K562 (cell line): ENCODE measurements around the gene SLC39A11. TPM values are rescaled to one million over a fixed set of nuclear protein-coding genes. Genes with fewer than 3 reads are reported as not detected.

Experiments used
- ATAC-seq: fragments of 200-7000 bp; cut with Tn5 transposase; 3 replicates; pipeline ENCODE4 v1.9.1; 2020; ENCODE audit warnings: moderate library complexity
- BruUV-seq: library from RNA; stranded (reverse); fragments of 400-500 nt; replicated peaks from 2 replicates; lab custom pipeline; 2021; lab: Mats Ljungman, UMichigan
- CTCF ChIA-PET: fragments of 300-600 bp; formaldehyde crosslinking; extraction: SDS; loops from one replicate; lab custom pipeline; 2021; ENCODE audit warnings: low intra/inter-chr PET ratio; lab: Yijun Ruan, JAX
- POLR2A ChIA-PET: fragments of 300-600, 350-650 bp; sonication (Branson Sonifier 250); formaldehyde crosslinking; extraction: SDS; loops from one replicate; lab custom pipeline; 2021; ENCODE audit warnings: antibody characterized with exemption, inconsistent platforms; lab: Yijun Ruan, JAX
- DNase-seq, 4 experiments: peaks; one replicate each; pipeline versions ENCODE4 v3.0.0 to v3.0.0-alpha.2; 2011 to 2018; ENCODE audit warnings: low spot score in 3 of 4, mixed read lengths in 3 of 4; ENCODE audit errors: extremely low read depth in 1 of 4
- FAIRE-seq: peaks from 2 replicates; lab custom pipeline; 2011; peaks lifted over from hg19 to GRCh38; lab: Jason Lieb, UNC
- H2AFZ ChIP-seq: 2 replicates; pipeline ENCODE4 v1.6.0; 2011; ENCODE audit warnings: low read depth, low read length, control low read depth, inconsistent platforms
- H3K27ac ChIP-seq: fragments of 200-600 bp; 3 replicates; pipeline ENCODE4 v1.8.0; 2011; ENCODE audit warnings: low read depth, mild to moderate bottlenecking, control low read depth, inconsistent platforms, low read length, moderate library complexity, mixed read lengths; ENCODE audit errors: extremely low read depth
- H3K27me3 ChIP-seq, 2 experiments: fragments of 300-600 bp in 1 of 2; 2 replicates in 1 of 2; 3 replicates in 1 of 2; pipeline versions ENCODE4 v1.6.0 to v1.8.0; 2011; ENCODE audit warnings: inconsistent platforms in 2 of 2, low read length in 2 of 2, mild to moderate bottlenecking in 1 of 2, mixed read lengths in 1 of 2, moderate library complexity in 1 of 2; ENCODE audit not compliant: control insufficient read depth in 2 of 2, insufficient read depth in 2 of 2
- H3K36me3 ChIP-seq: fragments of 300-600 bp; 3 replicates; pipeline ENCODE4 v1.8.0; 2011; ENCODE audit warnings: mild to moderate bottlenecking, low read length, inconsistent platforms; ENCODE audit not compliant: control insufficient read depth, insufficient read depth
- H3K4me1 ChIP-seq, 2 experiments: fragments of 200-600 bp in 1 of 2; replicated peaks in 1 of 2; 2 replicates in 1 of 2; 3 replicates in 1 of 2; pipeline versions ENCODE4 v1.5.1 to v1.8.0; 2011; ENCODE audit warnings: inconsistent platforms in 2 of 2, low read length in 2 of 2, mild to moderate bottlenecking in 1 of 2, mixed read lengths in 1 of 2, moderate library complexity in 1 of 2; ENCODE audit not compliant: control insufficient read depth in 2 of 2, insufficient read depth in 2 of 2
- H3K4me2 ChIP-seq: 2 replicates; pipeline ENCODE4 v1.6.1; 2011; ENCODE audit warnings: low read length, control low read depth, inconsistent platforms, mixed read lengths; ENCODE audit not compliant: insufficient read depth
- H3K4me3 ChIP-seq: fragments of 200-600 bp; sonication (generic), shearing (Covaris generic); 2 replicates; pipeline ENCODE4 v1.5.1; 2016; ENCODE audit warnings: control low read depth, inconsistent platforms
- H3K79me2 ChIP-seq: fragments of 200-600 bp; 3 replicates; pipeline ENCODE4 v1.8.0; 2011; ENCODE audit warnings: low read length, inconsistent platforms; ENCODE audit not compliant: control insufficient read depth, insufficient read depth
- H3K9ac ChIP-seq, 2 experiments: 2 replicates each; pipeline versions ENCODE4 v1.6.0 to v1.6.1; 2011; ENCODE audit warnings: low read depth in 2 of 2, low read length in 2 of 2, control low read depth in 1 of 2, inconsistent platforms in 1 of 2, mild to moderate bottlenecking in 1 of 2, mixed read lengths in 1 of 2; ENCODE audit not compliant: insufficient read depth in 1 of 2
- H3K9me1 ChIP-seq: one replicate; pipeline ENCODE4 v1.6.0; 2011; ENCODE audit warnings: inconsistent platforms, mild to moderate bottlenecking, low read length, moderate library complexity; ENCODE audit not compliant: control insufficient read depth, insufficient read depth
- H3K9me3 ChIP-seq: replicated peaks from 2 replicates; pipeline ENCODE4 v1.5.1; 2011; ENCODE audit warnings: low read depth, low read length, inconsistent platforms; ENCODE audit not compliant: control insufficient read depth, insufficient read depth
- H4K20me1 ChIP-seq: replicated peaks from 2 replicates; pipeline ENCODE4 v1.6.1; 2011; ENCODE audit warnings: low read length, inconsistent platforms, mixed read lengths; ENCODE audit not compliant: control insufficient read depth, insufficient read depth
- NCOA4 ChIP-seq: fragments of 450-650 bp; IDR thresholded peaks from 2 replicates; pipeline ENCODE4 v1.6.1; 2018; ENCODE audit warnings: mild to moderate bottlenecking; ENCODE audit not compliant: partially characterized antibody
- TEAD4 ChIP-seq, 2 experiments: sonication (generic) in 1 of 2; formaldehyde crosslinking in 1 of 2; IDR thresholded peaks; 2 replicates each; pipeline versions ENCODE4 v1.6.1 to v1.8.0; 2012 to 2022; ENCODE audit warnings: borderline replicate concordance in 1 of 2, inconsistent platforms in 1 of 2, low read length in 1 of 2, mild to moderate bottlenecking in 1 of 2, missing genetic modification reagents in 1 of 2
- WGBS: fragments of 100-300 bp; shearing (Covaris generic); methylation state at CpG from one replicate; pipeline ENCODE4 v1.1.6; 2016; ENCODE audit warnings: low coverage, mixed read lengths; ENCODE audit not compliant: insufficient coverage; ENCODE audit errors: missing lambda C conversion rate; 5-methylcytosine and 5-hydroxymethylcytosine counted together
- in situ Hi-C: fragments of 300-500 bp; cut with MboI; formaldehyde crosslinking; loops from 4 replicates; pipeline ENCODE4 v1.15.0; 2018; ENCODE audit warnings: inconsistent platforms, mixed read lengths
- intact Hi-C: fragments of 100-400 bp; cut with micrococcal nuclease; formaldehyde crosslinking; loops from 2 replicates; pipeline ENCODE4 v1.14.2; 2022
- polyA plus RNA-seq, 8 experiments: library from polyadenylated mRNA; depleted of rRNA in 4 of 8; stranded (reverse) in 5 of 8; unstranded in 3 of 8; fragments of >200 nt; fragmentation: Nextera tagmentation in 2 of 8; fragmentation: Illumina TruSeq in 1 of 8; extraction: Ambion mirVana in 2 of 8; extraction: Trizol in 1 of 8; gene quantifications; 2 replicates each; pipeline versions ENCODE4 v1.2.1 to v1.2.3, GENCODE V29; 2011 to 2014; ENCODE audit warnings: inconsistent platforms in 1 of 8, missing spikeins in 1 of 8
- total RNA-seq, 7 experiments: library from RNA; depleted of rRNA in 6 of 7; stranded (reverse); fragments of >200 nt in 6 of 7; fragmentation: Illumina TruSeq in 2 of 7; extraction: Trizol in 2 of 7; gene quantifications; 2 replicates each; pipeline versions ENCODE4 v1.2.1 to v1.2.3, GENCODE V29; 2011 to 2021; ENCODE audit warnings: low replicate concordance in 1 of 7
- TF ChIP-seq, protein P1 (sequence below), 2 experiments: fragments of 200-800 bp in 1 of 2; sonication (Bioruptor generic) in 1 of 2; sonication (generic) in 1 of 2; formaldehyde crosslinking in 1 of 2; IDR thresholded peaks in 1 of 2; conservative IDR thresholded peaks in 1 of 2; 2 replicates each; pipeline versions ENCODE4 v1.5.0 to v1.6.1; 2016 to 2020; ENCODE audit warnings: missing compliant biosample characterization in 1 of 2, missing genetic modification characterization in 1 of 2, missing genetic modification reagents in 1 of 2

Gene SLC39A11
- total and polyA plus RNA-seq, 9 of the 15 experiments (the other 6 are each of a cell fraction or from before 2014, with no cell fraction given): 10.5 to 26.4 (median 13.4) TPM

DNA sequence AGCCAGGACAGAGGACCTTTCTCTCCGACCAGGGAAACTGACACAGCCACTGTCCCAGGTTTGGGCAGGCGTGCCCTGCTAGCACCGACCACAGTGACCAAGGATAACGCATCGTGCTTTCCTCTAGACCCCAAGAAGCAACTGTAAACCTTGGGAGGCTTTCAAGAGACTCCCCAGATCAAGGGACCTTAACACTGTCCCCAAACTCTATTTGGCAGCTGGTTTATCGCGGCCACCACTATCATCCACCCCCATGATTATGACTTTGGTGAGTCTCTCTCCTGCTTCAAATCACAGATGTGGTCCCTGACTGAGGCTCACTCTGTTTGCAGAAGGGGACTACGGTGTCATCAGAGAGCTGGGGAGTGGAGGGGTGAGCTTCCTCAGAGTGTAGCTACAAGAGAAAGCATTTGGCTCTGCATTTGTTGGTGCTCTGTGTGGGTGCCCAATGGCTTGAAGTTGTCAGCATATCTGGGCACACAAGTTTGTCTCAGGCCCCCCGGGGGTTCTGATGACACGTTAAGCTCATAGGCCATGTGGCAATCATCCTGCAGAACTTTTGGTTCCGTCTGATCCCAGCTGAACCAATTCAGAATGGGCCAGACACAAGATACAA lies 408.0 kb downstream of the SLC39A11 start:
- CTCF ChIA-PET: no interaction called here
- 15% methylated on average over 11 of the region's 11 CpGs for WGBS

More for the DNA sequence above, 408.0 kb downstream of the SLC39A11 start:
- Histone ChIP-seq H3K4me1 (no peaks in the 10 kb centered on the region; a peak in 1 of 5 replicates), H3K9ac (no peak overlapping the region), H3K27ac (no peak overlapping the region), H4K20me1 (no peaks in the 10 kb centered on the region), H3K9me3 (no peaks in the 10 kb centered on the region), H3K79me2 (no peaks in the 10 kb centered on the region), H3K4me2 (no peak overlapping the region), H3K36me3 (no peaks in the 10 kb centered on the region), H2AFZ (no peak overlapping the region), H3K9me1 (no peaks in the 10 kb centered on the region), H3K4me3 (no peak overlapping the region), H3K27me3 (no peaks in the 10 kb centered on the region; a peak in 1 of 5 replicates)
- FAIRE-seq (no peak), DNase-seq (no peak), ATAC-seq (no peak)
- BruUV-seq: no TSS peak
- TF ChIP-seq TEAD4 (IDR thresholded peaks at IDR 0.05; ENCODE audit: low read length) (no peak), TEAD4 (CRISPR knock-in tag; IDR thresholded peaks at IDR 0.05; ENCODE audit: borderline replicate concordance) (no peak), NCOA4 (no peak)
- TF ChIP-seq, protein P1, sequence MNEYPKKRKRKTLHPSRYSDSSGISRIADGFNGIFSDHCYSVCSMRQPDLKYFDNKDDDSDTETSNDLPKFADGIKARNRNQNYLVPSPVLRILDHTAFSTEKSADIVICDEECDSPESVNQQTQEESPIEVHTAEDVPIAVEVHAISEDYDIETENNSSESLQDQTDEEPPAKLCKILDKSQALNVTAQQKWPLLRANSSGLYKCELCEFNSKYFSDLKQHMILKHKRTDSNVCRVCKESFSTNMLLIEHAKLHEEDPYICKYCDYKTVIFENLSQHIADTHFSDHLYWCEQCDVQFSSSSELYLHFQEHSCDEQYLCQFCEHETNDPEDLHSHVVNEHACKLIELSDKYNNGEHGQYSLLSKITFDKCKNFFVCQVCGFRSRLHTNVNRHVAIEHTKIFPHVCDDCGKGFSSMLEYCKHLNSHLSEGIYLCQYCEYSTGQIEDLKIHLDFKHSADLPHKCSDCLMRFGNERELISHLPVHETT (CRISPR knock-in tag; conservative IDR thresholded peaks at IDR 0.05 in 1 of 2, IDR thresholded peaks at IDR 0.05 in 1 of 2): no peak
- in situ Hi-C loops: no loop called here
- intact Hi-C loops: no loop called here
- POLR2A ChIA-PET: interaction anchor here (0.6 kb wide), 1 partner anchor 1340 kb away, joined by 3 read pairs; no protein-coding TSS in a partner anchor
